Vein endothelial cell (primary cell): Measurements from ENCODE around the gene RBBP7. TPM values are rescaled to one million over a fixed set of nuclear protein-coding genes. Genes with fewer than 3 reads are reported as not detected.

Experiments
- small RNA-seq: library from RNA; depleted of rRNA; stranded (forward); fragments of <200 nt; gene quantifications from one replicate; pipeline ENCODE3, GENCODE V24; 2012
- total RNA-seq: library from RNA; depleted of rRNA; stranded (reverse); fragments of >200 nt; gene quantifications from 2 replicates; pipeline ENCODE4 v1.2.3, GENCODE V29; 2012

The RBBP7 gene
- total RNA-seq = 70.2 and 92.2 TPM in 2 replicates

DNA sequence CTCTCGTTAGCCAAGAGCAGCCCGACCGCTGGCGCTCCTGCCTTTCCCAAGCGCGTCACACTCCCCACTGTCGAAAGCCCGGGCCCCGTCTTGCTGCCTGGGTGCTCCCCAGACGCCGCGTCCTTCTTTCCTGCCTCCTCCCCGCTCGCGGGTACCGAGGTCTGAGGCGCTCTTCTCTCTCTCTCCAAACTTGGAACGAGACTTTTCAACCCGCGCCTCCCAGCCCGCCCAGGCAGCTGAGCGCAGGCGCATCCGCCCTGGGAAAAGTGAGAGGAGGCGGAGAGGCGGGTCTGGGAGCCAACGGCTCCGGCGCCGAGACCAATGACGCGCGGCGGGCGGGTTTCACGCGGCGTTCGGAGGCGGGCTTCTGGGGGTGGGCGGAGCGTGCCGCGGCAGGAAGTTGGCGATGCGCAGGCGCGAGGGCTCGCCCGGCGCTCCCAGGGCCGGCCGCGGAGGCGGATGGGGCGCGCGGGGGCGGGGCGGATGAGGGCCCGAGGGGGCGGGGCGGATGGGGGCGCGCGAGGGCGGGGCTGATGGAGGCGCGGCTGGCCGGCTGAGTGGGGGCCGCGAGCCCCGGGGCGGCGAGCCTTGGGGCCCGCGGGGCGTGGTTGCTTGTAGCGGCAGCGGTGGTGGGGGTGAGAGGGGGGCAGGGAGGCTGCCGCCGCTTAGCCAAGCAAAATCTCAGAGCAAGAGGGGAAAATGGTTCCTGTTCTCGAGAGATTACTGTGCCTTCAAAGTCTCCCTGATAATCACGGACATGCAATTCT is at the start of gene RBBP7:
RBBP7 (minus strand) TSS at position 268 of the 767 bp plus-strand sequence. CDS start 309 bp downstream, outside the sequence.

Small RNAs within 50 kb of the gene (small RNA-seq; reads per million reads assigned to genes)
- gene RF00019 (not detected), gene RNU4-6P (0.11 reads per million), gene RPL12P49 (not detected)

Other genes starting within 250 kb of the RBBP7 start
- not detected in 2 replicates for gene S100G, start 220.2 kb downstream of the RBBP7 start, total RNA-seq
- gene CTPS2, start 157.7 kb downstream of the RBBP7 start, total RNA-seq = 15.2 and 18.6 TPM in 2 replicates
- 19.9 and 22.7 TPM in 2 replicates for gene SYAP1, start 150.8 kb downstream of the RBBP7 start, total RNA-seq
- 5.6 and 6.5 TPM in 2 replicates for gene TXLNG, start 83.9 kb downstream of the RBBP7 start, total RNA-seq
- 1.6 and 3.2 TPM in 2 replicates for gene REPS2, start 76.3 kb upstream of the RBBP7 start, total RNA-seq